Esophagus squamous epithelium (tissue), 5 donors: ENCODE data around the gene MAGOH. TPM values are rescaled to one million over a fixed set of nuclear protein-coding genes. Genes with fewer than 3 reads are reported as not detected.

Experiments
- DNase-seq: peaks from one replicate; lab custom pipeline; 2025; lab: John Stamatoyannopoulos, UW
- H3K27ac ChIP-seq, 4 donors: fragments of 200-600 bp; sonication (generic); one replicate each; pipeline ENCODE4 v1.5.1; 2016 to 2019; ENCODE audit warnings: mild to moderate bottlenecking in 1 of 4
- H3K27me3 ChIP-seq, 4 donors: fragments of 200-600 bp; sonication (generic); 1 replicate in 3 of 4; 2 replicates in 1 of 4; pipeline versions ENCODE4 v1.5.1 to v1.6.0; 2017 to 2021; ENCODE audit warnings: antibody characterized with exemption in 1 of 4
- H3K36me3 ChIP-seq, 3 donors: fragments of 200-600 bp; sonication (generic); one replicate each; pipeline ENCODE4 v1.5.1; 2016 to 2019
- H3K4me1 ChIP-seq, 3 donors: fragments of 200-600 bp; sonication (generic); one replicate each; pipeline ENCODE4 v1.5.1; 2017 to 2019
- H3K4me3 ChIP-seq, 4 donors: fragments of 200-600 bp; sonication (generic); 1 replicate in 3 of 4; 2 replicates in 1 of 4; pipeline ENCODE4 v1.5.1; 2016 to 2019; ENCODE audit warnings: mild to moderate bottlenecking in 2 of 4, moderate library complexity in 1 of 4
- H3K9me3 ChIP-seq, 3 donors: fragments of 200-600 bp; sonication (generic); one replicate each; pipeline ENCODE4 v1.5.1; 2016 to 2019
- CTCF ChIP-seq, 6 experiments: fragments of 450-650 bp in 4 of 6; fragments of 200-600 bp in 2 of 6; sonication (generic) in 2 of 6; IDR thresholded peaks; one replicate each; pipeline ENCODE4 v1.5.1; 2016 to 2019; ENCODE audit warnings: antibody characterized with exemption in 6 of 6, mild to moderate bottlenecking in 4 of 6, moderate library complexity in 4 of 6
- POLR2A ChIP-seq, 4 donors: fragments of 450-650 bp; IDR thresholded peaks; one replicate each; pipeline ENCODE4 v1.6.1; 2017; ENCODE audit warnings: antibody characterized with exemption in 4 of 4, mild to moderate bottlenecking in 4 of 4, moderate library complexity in 3 of 4
- WGBS, 2 donors: methylation state at CpG; one replicate each; pipeline ENCODE4 v1.1.5; 2018; 5-methylcytosine and 5-hydroxymethylcytosine counted together
- intact Hi-C: fragments of 100-400 bp; cut with DNase I; formaldehyde crosslinking; loops from one replicate; pipeline ENCODE4 v1.15.0; 2022
- total RNA-seq, 4 donors: library from RNA; depleted of rRNA; stranded (reverse); fragments of >200 nt; gene quantifications; one replicate each; pipeline ENCODE4 v1.1.0, GENCODE V29; 2016
- donor health status: DM: yes; HTN: yes; CAD: no.

Gene MAGOH
- total RNA-seq: 10 to 100 TPM; 27.6 to 52.7 (median 41.8) TPM

- intact Hi-C loops: no loop called here
These were observed at the start of gene MAGOH for GRCh38 chr1:53238197-53239155. TSS of gene MAGOH (minus strand) at chr1:53238518. CDS start at chr1:53238448, 70 bp downstream.

GRCh38 chr1:53286955-53287354 is 48.6 kb upstream of the MAGOH start:
- no peak for DNase-seq
- H3K27ac ChIP-seq: no peak overlapping the region
- H3K4me3 ChIP-seq: no peak overlapping the region
- H3K4me1 ChIP-seq: no peaks in the 10 kb centered on the region
- H3K36me3 ChIP-seq: peaks cover 0 to 36% (median 0%) of the 10 kb centered on the region in 3 donors
- no peak for TF ChIP-seq CTCF (IDR thresholded peaks at IDR 0.05)
- no peak for TF ChIP-seq POLR2A (IDR thresholded peaks at IDR 0.05)
- intact Hi-C loops: no loop called here
- H3K9me3 ChIP-seq: no peaks in the 10 kb centered on the region
- 71 to 77% methylated on average over 2 to 3 of the region's 4 CpGs for WGBS, 2 donors
- H3K27me3 ChIP-seq: no peaks in the 10 kb centered on the region

More at GRCh38 chr1:53238197-53239155, at the start of gene MAGOH:
- Histone ChIP-seq H3K9me3 (no peaks in the 10 kb centered on the region), H3K4me3 (peak within 1 kb of the TSS; percentile 65 to 98 (median 89)), H3K27ac (peak within 1 kb of the TSS; percentile 79 to 89 (median 84)), H3K4me1 (peaks cover 12 to 34% (median 20%) of the 10 kb centered on the region in 3 donors), H3K36me3 (peaks cover 0 to 32% (median 3%) of the 10 kb centered on the region in 3 donors), H3K27me3 (no peaks in the 10 kb centered on the region)
- peak; percentile 72 for DNase-seq
- TF ChIP-seq CTCF (IDR thresholded peaks at IDR 0.05) (peak in 2 of 6 experiments; percentile 3 to 30), POLR2A (IDR thresholded peaks at IDR 0.05) (peak in 3 of 4 donors; percentile 54 to 74 (median 66))
- 7 to 19% methylated on average over 14 to 33 of the region's 64 CpGs for WGBS, 2 donors

GRCh38 chr1:53285969-53286760 is 47.8 kb upstream of the MAGOH start:
- H3K27me3 ChIP-seq: no peaks in the 10 kb centered on the region
- H3K36me3 ChIP-seq: peaks cover 0 to 36% (median 0%) of the 10 kb centered on the region in 3 donors
- intact Hi-C loops: no loop called here
- H3K9me3 ChIP-seq: no peaks in the 10 kb centered on the region
- no peaks in the 10 kb centered on the region for H3K4me1 ChIP-seq
- no peak for DNase-seq
- H3K27ac ChIP-seq: no peak overlapping the region
- no peak for TF ChIP-seq CTCF (IDR thresholded peaks at IDR 0.05)
- no peak for TF ChIP-seq POLR2A (IDR thresholded peaks at IDR 0.05)
- WGBS, 2 donors: 74 to 77% methylated on average over 7 to 8 of the region's 8 CpGs
- H3K4me3 ChIP-seq: no peak overlapping the region

- Histone ChIP-seq H3K27ac (no peak overlapping the region), H3K4me1 (no peaks in the 10 kb centered on the region), H3K36me3 (peaks cover 0 to 42% (median 0%) of the 10 kb centered on the region in 3 donors), H3K27me3 (no peaks in the 10 kb centered on the region), H3K4me3 (no peak overlapping the region), H3K9me3 (no peaks in the 10 kb centered on the region)
- WGBS, 2 donors: 63 to 76% methylated on average over 5 of the region's 5 CpGs
- no peak for DNase-seq
- intact Hi-C loops: no loop called here
- TF ChIP-seq POLR2A (IDR thresholded peaks at IDR 0.05): no peak
- TF ChIP-seq CTCF (IDR thresholded peaks at IDR 0.05): no peak
These were observed 47.2 kb upstream of the MAGOH start for GRCh38 chr1:53285546-53285945.
